ENCODE results near the gene EIF5A2.
"Not testable (repeated sequence)": the region's sequence is repeated elsewhere in the genome, so short reads cannot be mapped to it uniquely, and the experiment has no call there.

GRCh38 chr3:170896333-170896732 lies 12.1 kb downstream of the EIF5A2 start:
- TF ChIP-seq CTCF, POLR2A (IDR thresholded peaks at IDR 0.05): not testable (repeated sequence)

Data from right lobe of liver (tissue), 4 donors.